HG03460 (cell line): ENCODE measurements around the gene AMOTL2.

ENCODE experiments used
- ATAC-seq: cut with Tn5 transposase; IDR thresholded peaks from one replicate; pipeline ENCODE4 v1.9.1; 2021; ENCODE audit not compliant: unreplicated experiment

Gene AMOTL2

GRCh38 chr3:134336587-134336986 lies 37.7 kb downstream of the AMOTL2 start:
- no peak for ATAC-seq

- ATAC-seq: no peak
Observed at GRCh38 chr3:134334901-134335280, 39.4 kb downstream of the AMOTL2 start.

DNA sequence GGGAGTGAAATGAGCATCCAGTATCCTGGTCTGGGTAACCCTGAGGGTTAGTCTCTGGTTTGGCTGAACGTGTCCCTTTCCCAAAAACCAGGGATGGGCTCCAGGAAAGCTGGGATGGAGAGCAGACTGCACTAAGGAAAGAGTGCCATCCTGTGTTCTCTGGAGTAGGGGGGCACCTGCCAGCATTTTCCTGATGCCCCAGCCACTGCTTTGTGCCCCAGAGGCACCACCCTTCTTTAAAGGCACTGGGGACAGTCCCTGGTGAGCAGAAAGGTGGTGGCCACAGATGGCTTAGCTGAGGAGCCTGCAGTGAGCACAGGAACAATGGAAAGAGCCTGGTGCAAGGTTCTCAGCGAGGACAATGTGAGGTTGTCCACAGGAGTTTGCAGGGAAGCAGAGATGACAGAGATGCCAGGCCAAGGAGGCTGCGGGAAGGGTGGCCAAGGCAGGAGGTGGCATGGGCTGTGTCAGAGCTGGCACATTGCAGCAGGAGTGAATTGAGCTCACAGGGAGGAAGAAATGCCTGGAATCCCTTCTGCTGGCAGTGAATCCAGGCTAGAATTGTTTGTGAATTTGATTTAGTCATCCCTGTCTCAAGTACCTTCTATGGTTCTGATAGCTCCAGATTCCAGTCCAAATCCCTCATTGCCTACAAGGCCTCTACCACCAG lies 39.9 kb downstream of the AMOTL2 start:
- no peak for ATAC-seq

DNA sequence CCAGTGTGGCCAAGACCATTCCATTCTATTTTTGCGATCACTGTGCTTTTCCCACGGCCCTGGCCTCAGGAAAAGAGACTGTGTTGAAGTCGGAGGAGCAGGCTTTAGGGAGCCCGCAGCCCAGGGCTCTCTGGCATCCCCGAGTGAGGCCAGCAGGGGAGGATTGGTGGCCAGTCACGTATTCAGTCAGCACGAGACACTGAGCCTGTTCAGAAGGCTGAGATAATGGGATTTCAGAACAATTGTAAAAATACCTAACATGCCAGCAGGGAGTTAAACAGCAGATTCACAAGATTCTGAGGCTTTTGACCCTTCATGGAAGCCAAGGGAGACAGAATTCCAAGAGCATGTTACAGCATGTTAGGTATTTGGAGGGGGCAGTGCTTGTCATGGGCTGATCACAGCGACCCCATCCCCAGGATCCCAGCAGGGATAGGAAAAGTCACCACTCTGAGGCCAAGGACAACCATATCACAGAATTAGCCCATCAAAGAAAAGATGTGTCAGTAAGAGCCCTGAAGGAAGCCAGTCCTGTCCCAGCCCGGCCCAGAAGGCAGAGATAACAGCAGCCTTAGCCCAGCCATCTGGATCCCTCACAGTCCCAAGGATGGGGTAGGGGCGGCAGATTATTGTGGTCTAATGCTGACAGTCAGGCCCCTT lies 40.6 kb downstream of the AMOTL2 start:
- ATAC-seq: no peak

DNA sequence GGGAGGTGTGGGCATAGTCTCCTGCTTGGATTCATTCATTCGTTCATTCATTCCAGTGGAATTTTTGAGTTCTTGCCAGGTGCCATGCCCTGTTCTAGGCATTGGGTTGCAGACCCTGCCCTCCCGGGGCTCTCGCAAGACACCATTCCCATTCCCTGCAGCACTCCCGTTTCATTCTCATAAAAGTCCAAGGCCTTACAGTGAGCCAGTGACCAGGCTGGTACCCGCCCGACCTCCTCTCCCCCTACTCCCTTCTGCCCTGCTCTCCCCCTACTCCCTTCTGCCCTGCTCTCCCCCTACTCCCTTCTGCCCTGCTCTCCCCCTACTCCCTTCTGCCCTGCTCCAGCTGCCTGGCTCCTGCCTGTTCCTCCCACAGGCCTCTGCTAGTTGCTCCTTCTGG lies 41.9 kb downstream of the AMOTL2 start:
- ATAC-seq: no peak

DNA sequence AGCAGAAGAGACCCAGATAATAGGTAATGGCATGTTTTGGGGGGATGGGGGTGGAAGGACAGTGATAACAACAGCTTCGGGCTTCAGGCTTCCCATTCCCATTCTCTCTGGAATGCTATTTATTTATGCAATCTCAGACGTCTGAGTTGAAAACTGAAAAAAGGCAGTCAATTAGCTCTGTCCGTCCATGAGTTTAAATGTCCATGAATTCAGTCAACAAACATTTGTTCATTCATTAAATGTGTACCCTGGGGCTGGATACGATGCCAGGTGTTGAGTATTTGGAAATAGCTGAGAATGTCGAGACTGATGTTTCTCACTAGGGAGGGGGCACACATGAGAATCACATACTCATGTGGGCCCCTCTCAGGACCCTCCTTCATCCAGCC lies 42.4 kb downstream of the AMOTL2 start:
- no peak for ATAC-seq

DNA sequence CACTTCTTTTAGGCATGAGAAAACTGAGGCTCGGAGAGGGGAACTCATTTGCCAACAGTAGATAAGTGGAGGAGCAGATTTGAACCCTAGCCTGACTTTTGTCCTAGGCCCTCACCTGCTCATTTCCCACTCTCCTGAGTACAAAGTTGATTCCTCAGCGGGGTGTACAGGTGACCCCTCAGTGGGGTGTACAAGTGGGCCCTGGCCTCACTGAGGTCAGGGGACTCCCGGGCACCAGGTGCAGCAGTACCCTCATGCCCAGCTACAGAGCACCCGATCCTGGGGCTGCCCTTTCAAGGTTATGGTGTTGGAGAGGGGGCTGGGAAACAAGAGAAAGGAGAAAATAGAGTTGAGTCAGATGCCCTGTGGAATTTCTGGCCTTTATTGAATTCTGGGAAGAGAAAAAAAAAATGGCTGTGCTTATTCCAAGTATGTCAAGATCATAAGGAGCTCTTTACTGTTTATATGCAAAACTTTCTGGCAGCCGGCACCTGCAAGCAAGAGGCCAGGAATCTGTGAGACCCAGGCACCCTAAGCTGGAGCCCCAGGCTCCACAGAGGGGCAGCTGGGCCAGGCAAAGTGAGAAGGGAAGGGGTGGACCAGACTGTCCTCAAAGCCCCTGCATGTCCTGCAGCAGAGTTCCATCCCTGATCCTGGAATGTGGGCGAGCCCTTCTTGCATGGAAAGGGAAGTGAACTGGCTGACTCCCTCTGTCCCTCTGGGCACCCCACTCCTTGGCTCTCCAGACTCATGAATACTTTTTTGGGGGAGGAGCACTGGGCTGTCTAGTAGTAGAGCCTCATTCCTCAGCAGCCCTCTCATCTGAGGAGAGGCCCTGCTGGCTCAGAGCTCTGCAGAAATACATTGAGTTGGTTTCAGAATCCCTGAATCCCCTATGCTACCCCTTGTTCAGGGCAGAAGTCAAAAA lies 43.1 kb downstream of the AMOTL2 start:
- no peak for ATAC-seq

- ATAC-seq: no peak
Observed at GRCh38 chr3:134328846-134329245, 45.4 kb downstream of the AMOTL2 start.

- ATAC-seq: no peak
Observed at GRCh38 chr3:134328147-134328591, 46.1 kb downstream of the AMOTL2 start.

DNA sequence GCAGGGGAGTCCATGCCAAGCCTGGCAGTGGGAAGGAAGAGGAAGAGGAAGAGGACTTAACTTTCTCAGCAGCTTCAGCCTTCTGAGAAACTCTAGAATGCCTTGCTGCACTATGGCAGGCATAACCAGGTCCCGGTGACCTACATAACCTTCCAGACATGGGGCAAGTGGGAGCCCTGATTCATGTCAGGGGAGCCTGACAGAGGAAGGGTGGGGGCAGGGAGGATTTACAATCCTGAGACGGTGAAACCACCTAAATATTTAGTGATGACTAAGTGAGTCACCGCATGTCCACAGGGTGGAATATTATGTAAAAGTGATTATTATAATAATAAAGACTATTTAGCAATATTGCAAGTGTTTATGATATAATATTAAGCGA lies 46.7 kb downstream of the AMOTL2 start:
- ATAC-seq: no peak

- no peak for ATAC-seq
Observed at GRCh38 chr3:134326760-134327593, 47.3 kb downstream of the AMOTL2 start.

GRCh38 chr3:134326126-134326525 lies 48.1 kb downstream of the AMOTL2 start:
- ATAC-seq: no peak

DNA sequence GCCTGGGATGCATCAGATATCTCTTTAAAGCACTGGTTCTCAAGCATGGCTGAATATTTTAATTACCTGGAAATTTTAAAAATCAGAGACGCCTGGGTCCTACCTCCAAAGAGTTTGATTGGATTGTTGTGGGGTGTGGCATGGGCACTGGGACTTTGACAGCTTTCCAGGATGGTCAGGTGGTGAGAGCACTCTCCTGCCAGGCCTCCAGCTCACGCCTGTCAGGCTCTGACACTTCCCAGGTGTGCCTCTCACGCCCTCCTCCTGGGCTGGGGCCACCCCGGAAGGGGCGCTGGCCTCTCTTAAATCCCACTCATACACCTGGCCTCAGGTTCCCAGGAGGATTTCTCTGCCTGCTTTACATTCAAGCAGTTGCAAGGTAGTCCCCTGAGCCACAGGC lies 48.5 kb downstream of the AMOTL2 start:
- ATAC-seq: no peak

GRCh38 chr3:134325061-134325705 lies 49.1 kb downstream of the AMOTL2 start:
- ATAC-seq: no peak

- ATAC-seq: no peak
Observed at GRCh38 chr3:134323966-134324962, 50.0 kb downstream of the AMOTL2 start.

- no peak for ATAC-seq
Observed at GRCh38 chr3:134322286-134322685, 52.0 kb downstream of the AMOTL2 start.

DNA sequence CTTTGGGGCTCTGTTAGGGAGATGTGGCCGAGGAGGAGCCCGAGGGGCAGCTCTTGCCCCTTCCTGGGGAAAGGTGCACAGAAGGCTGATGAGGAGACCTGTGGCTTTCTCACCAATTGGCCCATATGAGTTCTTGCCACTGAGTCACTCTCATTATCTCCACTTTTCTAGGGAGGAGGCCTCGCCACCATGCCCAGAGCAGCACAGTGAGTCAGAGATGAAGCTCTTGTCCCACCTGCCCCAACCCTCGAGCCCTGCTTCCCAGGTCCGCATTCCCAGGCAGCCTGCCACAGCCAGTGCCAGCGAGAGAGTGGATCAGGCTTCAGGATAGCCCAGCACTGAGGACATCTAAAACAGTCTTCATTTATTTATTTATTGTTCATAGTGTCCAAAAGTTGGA lies 53.5 kb downstream of the AMOTL2 start:
- no peak for ATAC-seq

GRCh38 chr3:134319931-134320330 lies 54.3 kb downstream of the AMOTL2 start:
- no peak for ATAC-seq

GRCh38 chr3:134318166-134318565 lies 56.1 kb downstream of the AMOTL2 start:
- no peak for ATAC-seq
